HepG2 (cell line): ENCODE data around the gene CHRNB1. TPM values are rescaled to one million over a fixed set of nuclear protein-coding genes. Genes with fewer than 3 reads are reported as not detected.
A peak's percentile ranks its signal among the peaks of the same experiment; 100 is the strongest.
"Not testable (repeated sequence)": the region's sequence is repeated elsewhere in the genome, so short reads cannot be mapped to it uniquely, and the experiment has no call there.

Experiments
- ATAC-seq: fragments of 200-7000 bp; cut with Tn5 transposase; 3 replicates; pipeline ENCODE4 v1.9.1; 2020; ENCODE audit warnings: mild to moderate bottlenecking, moderate library complexity
- BruUV-seq: library from RNA; stranded (reverse); fragments of 400-500 nt; replicated peaks from 2 replicates; lab custom pipeline; 2021; lab: Mats Ljungman, UMichigan
- CTCF ChIA-PET: fragments of 300-600 bp; formaldehyde crosslinking; extraction: SDS; loops from one replicate; lab custom pipeline; 2021; ENCODE audit warnings: low total read pairs, inconsistent platforms, low intra/inter-chr PET ratio; lab: Yijun Ruan, JAX
- POLR2A ChIA-PET: fragments of 350-600 bp; sonication (Branson Sonifier 250); formaldehyde crosslinking; loops from one replicate; lab custom pipeline; 2020; ENCODE audit warnings: antibody characterized with exemption, inconsistent platforms; lab: Yijun Ruan, JAX
- DNase-seq: peaks from one replicate; pipeline ENCODE4 v3.0.0-alpha.2; 2015; ENCODE audit warnings: low spot score
- FAIRE-seq: peaks from 3 replicates; lab custom pipeline; 2011; peaks lifted over from hg19 to GRCh38; lab: Jason Lieb, UNC
- H2AFZ ChIP-seq: one replicate; pipeline ENCODE4 v1.6.1; 2011; ENCODE audit warnings: low read length, inconsistent platforms
- H3K27ac ChIP-seq: fragments of 300-600 bp; 3 replicates; pipeline ENCODE4 v1.8.0; 2011; ENCODE audit warnings: mixed run types, mild to moderate bottlenecking, mixed read lengths, low read length, inconsistent platforms; ENCODE audit not compliant: insufficient read depth; ENCODE audit errors: extremely low read length
- H3K27me3 ChIP-seq, 2 experiments: fragments of 200-600 bp in 1 of 2; 2 replicates in 1 of 2; 3 replicates in 1 of 2; pipeline versions ENCODE4 v1.6.0 to v1.8.0; 2011; ENCODE audit warnings: low read length in 2 of 2, mild to moderate bottlenecking in 2 of 2, moderate library complexity in 2 of 2, inconsistent platforms in 1 of 2; ENCODE audit not compliant: insufficient read depth in 2 of 2, control insufficient read depth in 1 of 2
- H3K36me3 ChIP-seq, 2 experiments: fragments of 200-600 bp in 1 of 2; replicated peaks in 1 of 2; 2 replicates in 1 of 2; 3 replicates in 1 of 2; pipeline versions ENCODE4 v1.5.1 to v1.8.0; 2011; ENCODE audit warnings: low read length in 2 of 2, inconsistent platforms in 1 of 2; ENCODE audit not compliant: insufficient read depth in 2 of 2, control insufficient read depth in 1 of 2
- H3K4me1 ChIP-seq: 2 replicates; pipeline ENCODE4 v1.5.1; 2012; ENCODE audit warnings: low read length, inconsistent platforms; ENCODE audit not compliant: insufficient read depth
- H3K4me2 ChIP-seq: 2 replicates; pipeline ENCODE4 v1.6.0; 2011; ENCODE audit warnings: low read depth, low read length, inconsistent platforms
- H3K4me3 ChIP-seq, 3 experiments: fragments of 200-600 bp in 1 of 3; sonication (generic), shearing (Covaris generic) in 1 of 3; replicated peaks in 1 of 3; 2 replicates each; pipeline ENCODE4 v1.5.1; 2011 to 2016; ENCODE audit warnings: low read length in 3 of 3, inconsistent platforms in 2 of 3, low read depth in 2 of 3, mild to moderate bottlenecking in 2 of 3, control low read depth in 1 of 3, mixed read lengths in 1 of 3; ENCODE audit not compliant: insufficient read depth in 1 of 3
- H3K79me2 ChIP-seq: one replicate; pipeline ENCODE4 v1.6.1; 2011; ENCODE audit warnings: low read length, inconsistent platforms; ENCODE audit not compliant: insufficient read depth
- H3K9ac ChIP-seq: 2 replicates; pipeline ENCODE4 v1.6.0; 2011; ENCODE audit warnings: mild to moderate bottlenecking, low read depth, low read length, inconsistent platforms; ENCODE audit not compliant: insufficient read depth
- H3K9me3 ChIP-seq: 2 replicates; pipeline ENCODE4 v1.5.1; 2012; ENCODE audit warnings: mild to moderate bottlenecking, low read length
- H4K20me1 ChIP-seq: 2 replicates; pipeline ENCODE4 v1.6.0; 2011; ENCODE audit warnings: inconsistent platforms, mild to moderate bottlenecking, low read length, moderate library complexity; ENCODE audit not compliant: insufficient read depth
- HNF4A ChIP-seq: sonication (generic); formaldehyde crosslinking; IDR thresholded peaks from 2 replicates; pipeline ENCODE4 v1.4.0; 2020; ENCODE audit warnings: missing genetic modification reagents
- KDM6A ChIP-seq: IDR thresholded peaks from 2 replicates; pipeline ENCODE4 v1.6.1; 2016; ENCODE audit warnings: low read depth
- WGBS: methylation state at CpG from one replicate; pipeline ENCODE4 v1.1.6; 2017; ENCODE audit warnings: low lambda C conversion rate; 5-methylcytosine and 5-hydroxymethylcytosine counted together
- in situ Hi-C: cut with HindIII; loops from 2 replicates; pipeline ENCODE4 v1.10.0; 2017; ENCODE audit warnings: low pct_unique_long_range_greater_than_20kb; ENCODE audit not compliant: extremely low pct_ligation_motif_present
- intact Hi-C: fragments of 100-400 bp; cut with micrococcal nuclease; formaldehyde crosslinking; loops from one replicate; pipeline ENCODE4 v1.10.0; 2022; ENCODE audit not compliant: unreplicated experiment
- polyA plus RNA-seq, 8 experiments: library from polyadenylated mRNA; depleted of rRNA in 3 of 8; stranded (reverse) in 7 of 8; unstranded in 1 of 8; fragments of >200 nt; fragmentation: Illumina TruSeq in 4 of 8; extraction: Trizol in 4 of 8; gene quantifications; 2 replicates each; pipeline versions ENCODE4 v1.2.1 to v1.2.3, GENCODE V29; 2011 to 2016; ENCODE audit warnings: low read depth in 4 of 8, missing spikeins in 1 of 8, mixed read lengths in 1 of 8; ENCODE audit not compliant: insufficient read depth in 1 of 8
- total RNA-seq, 5 experiments: library from RNA; depleted of rRNA; stranded (reverse); fragments of >200 nt; fragmentation: Illumina TruSeq; extraction: Trizol; gene quantifications; 2 replicates each; pipeline ENCODE4 v1.2.3, GENCODE V29; 2016; ENCODE audit warnings: low read depth in 1 of 5
- TF ChIP-seq, protein P1 (sequence below): sonication (generic); formaldehyde crosslinking; conservative IDR thresholded peaks from 2 replicates; pipeline ENCODE4 v1.4.0; 2020; ENCODE audit warnings: mild to moderate bottlenecking, missing genetic modification reagents, moderate library complexity
- TF ChIP-seq, protein P2 (sequence below): sonication (generic); formaldehyde crosslinking; IDR thresholded peaks from 2 replicates; pipeline ENCODE4 v1.4.0; 2020; ENCODE audit warnings: missing genetic modification reagents
- TF ChIP-seq, protein P3 (sequence below): IDR thresholded peaks from 2 replicates; pipeline ENCODE4 v1.6.1; 2018; ENCODE audit warnings: missing genetic modification reagents, mild to moderate bottlenecking, missing compliant biosample characterization
- TF ChIP-seq, protein P4 (sequence below): sonication (generic); formaldehyde crosslinking; IDR thresholded peaks from 2 replicates; pipeline ENCODE4 v1.4.0; 2020; ENCODE audit warnings: missing genetic modification reagents, borderline replicate concordance

CHRNB1 gene
- total and polyA plus RNA-seq, 2 of the 13 experiments (the other 11 are each of a cell fraction or from before 2014, with no cell fraction given): 5.4 to 33.7 TPM

DNA sequence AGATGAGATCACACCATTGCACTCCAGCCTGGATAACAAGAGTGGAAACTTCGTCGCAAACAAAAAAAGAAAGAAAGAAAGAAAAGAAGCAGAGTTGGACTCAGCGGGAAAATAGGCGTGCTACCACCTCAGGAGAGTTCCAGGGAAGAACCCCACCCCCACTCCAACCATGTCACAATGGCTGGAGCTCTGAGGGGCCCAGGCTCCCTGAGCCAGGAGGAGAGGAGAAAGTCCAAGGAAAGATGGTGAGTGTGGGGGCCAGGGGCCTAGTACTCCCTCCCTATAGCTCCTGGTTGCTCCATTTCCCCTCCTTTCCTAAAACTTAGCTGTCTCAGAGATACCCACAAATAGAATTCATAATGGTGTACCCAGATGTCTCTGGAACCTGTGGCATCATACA lies 36.4 kb downstream of the CHRNB1 start, which contains the start of gene SLC35G6:
Gene SLC35G6, plus strand, starts transcription at position 172 of the 400 bp plus-strand sequence. Its CDS starts 71 bp downstream, at position 243.
- intact Hi-C loops: loop anchor here (5.0 kb wide), 3 partner anchors 34 to 124 kb away; partner anchors contain the start of genes CHRNB1, TMEM256 and TMEM95
- in situ Hi-C loops, CTCF ChIA-PET, DNase-seq, H3K36me3 ChIP-seq, H2AFZ ChIP-seq, BruUV-seq, FAIRE-seq, ATAC-seq, H3K27me3 ChIP-seq, H3K9me3 ChIP-seq: not testable (repeated sequence)
- Histone ChIP-seq H3K27ac (peak within 1 kb of the TSS; percentile 75), H3K9ac (peak within 1 kb of the TSS; percentile 67; the same call in 1 of the 2 replicates), H3K4me1 (peaks cover 62% of the 10 kb centered on the region), H4K20me1 (peaks cover 28% of the 10 kb centered on the region), H3K4me2 (peak within 1 kb of the TSS; percentile 94), H3K4me3 (peak within 1 kb of the TSS; percentile 69 to 86 (median 79)), H3K79me2 (peaks cover 47% of the 10 kb centered on the region)
- TF ChIP-seq HNF4A (CRISPR knock-in tag) (peak; percentile 53), KDM6A (peak; percentile 15; the same call in 1 of the 2 replicates)
- TF ChIP-seq, protein P1, sequence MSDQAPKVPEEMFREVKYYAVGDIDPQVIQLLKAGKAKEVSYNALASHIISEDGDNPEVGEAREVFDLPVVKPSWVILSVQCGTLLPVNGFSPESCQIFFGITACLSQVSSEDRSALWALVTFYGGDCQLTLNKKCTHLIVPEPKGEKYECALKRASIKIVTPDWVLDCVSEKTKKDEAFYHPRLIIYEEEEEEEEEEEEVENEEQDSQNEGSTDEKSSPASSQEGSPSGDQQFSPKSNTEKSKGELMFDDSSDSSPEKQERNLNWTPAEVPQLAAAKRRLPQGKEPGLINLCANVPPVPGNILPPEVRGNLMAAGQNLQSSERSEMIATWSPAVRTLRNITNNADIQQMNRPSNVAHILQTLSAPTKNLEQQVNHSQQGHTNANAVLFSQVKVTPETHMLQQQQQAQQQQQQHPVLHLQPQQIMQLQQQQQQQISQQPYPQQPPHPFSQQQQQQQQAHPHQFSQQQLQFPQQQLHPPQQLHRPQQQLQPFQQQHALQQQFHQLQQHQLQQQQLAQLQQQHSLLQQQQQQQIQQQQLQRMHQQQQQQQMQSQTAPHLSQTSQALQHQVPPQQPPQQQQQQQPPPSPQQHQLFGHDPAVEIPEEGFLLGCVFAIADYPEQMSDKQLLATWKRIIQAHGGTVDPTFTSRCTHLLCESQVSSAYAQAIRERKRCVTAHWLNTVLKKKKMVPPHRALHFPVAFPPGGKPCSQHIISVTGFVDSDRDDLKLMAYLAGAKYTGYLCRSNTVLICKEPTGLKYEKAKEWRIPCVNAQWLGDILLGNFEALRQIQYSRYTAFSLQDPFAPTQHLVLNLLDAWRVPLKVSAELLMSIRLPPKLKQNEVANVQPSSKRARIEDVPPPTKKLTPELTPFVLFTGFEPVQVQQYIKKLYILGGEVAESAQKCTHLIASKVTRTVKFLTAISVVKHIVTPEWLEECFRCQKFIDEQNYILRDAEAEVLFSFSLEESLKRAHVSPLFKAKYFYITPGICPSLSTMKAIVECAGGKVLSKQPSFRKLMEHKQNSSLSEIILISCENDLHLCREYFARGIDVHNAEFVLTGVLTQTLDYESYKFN (CRISPR knock-in tag): peak; percentile 40; the same call in 1 of the 2 replicates
- TF ChIP-seq, protein P2, sequence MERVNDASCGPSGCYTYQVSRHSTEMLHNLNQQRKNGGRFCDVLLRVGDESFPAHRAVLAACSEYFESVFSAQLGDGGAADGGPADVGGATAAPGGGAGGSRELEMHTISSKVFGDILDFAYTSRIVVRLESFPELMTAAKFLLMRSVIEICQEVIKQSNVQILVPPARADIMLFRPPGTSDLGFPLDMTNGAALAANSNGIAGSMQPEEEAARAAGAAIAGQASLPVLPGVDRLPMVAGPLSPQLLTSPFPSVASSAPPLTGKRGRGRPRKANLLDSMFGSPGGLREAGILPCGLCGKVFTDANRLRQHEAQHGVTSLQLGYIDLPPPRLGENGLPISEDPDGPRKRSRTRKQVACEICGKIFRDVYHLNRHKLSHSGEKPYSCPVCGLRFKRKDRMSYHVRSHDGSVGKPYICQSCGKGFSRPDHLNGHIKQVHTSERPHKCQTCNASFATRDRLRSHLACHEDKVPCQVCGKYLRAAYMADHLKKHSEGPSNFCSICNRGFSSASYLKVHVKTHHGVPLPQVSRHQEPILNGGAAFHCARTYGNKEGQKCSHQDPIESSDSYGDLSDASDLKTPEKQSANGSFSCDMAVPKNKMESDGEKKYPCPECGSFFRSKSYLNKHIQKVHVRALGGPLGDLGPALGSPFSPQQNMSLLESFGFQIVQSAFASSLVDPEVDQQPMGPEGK (CRISPR knock-in tag): peak; percentile 68
- TF ChIP-seq, protein P3, sequence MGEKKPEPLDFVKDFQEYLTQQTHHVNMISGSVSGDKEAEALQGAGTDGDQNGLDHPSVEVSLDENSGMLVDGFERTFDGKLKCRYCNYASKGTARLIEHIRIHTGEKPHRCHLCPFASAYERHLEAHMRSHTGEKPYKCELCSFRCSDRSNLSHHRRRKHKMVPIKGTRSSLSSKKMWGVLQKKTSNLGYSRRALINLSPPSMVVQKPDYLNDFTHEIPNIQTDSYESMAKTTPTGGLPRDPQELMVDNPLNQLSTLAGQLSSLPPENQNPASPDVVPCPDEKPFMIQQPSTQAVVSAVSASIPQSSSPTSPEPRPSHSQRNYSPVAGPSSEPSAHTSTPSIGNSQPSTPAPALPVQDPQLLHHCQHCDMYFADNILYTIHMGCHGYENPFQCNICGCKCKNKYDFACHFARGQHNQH (CRISPR knock-in tag): peak; percentile 26; the same call in 1 of the 2 replicates
- TF ChIP-seq, protein P4, sequence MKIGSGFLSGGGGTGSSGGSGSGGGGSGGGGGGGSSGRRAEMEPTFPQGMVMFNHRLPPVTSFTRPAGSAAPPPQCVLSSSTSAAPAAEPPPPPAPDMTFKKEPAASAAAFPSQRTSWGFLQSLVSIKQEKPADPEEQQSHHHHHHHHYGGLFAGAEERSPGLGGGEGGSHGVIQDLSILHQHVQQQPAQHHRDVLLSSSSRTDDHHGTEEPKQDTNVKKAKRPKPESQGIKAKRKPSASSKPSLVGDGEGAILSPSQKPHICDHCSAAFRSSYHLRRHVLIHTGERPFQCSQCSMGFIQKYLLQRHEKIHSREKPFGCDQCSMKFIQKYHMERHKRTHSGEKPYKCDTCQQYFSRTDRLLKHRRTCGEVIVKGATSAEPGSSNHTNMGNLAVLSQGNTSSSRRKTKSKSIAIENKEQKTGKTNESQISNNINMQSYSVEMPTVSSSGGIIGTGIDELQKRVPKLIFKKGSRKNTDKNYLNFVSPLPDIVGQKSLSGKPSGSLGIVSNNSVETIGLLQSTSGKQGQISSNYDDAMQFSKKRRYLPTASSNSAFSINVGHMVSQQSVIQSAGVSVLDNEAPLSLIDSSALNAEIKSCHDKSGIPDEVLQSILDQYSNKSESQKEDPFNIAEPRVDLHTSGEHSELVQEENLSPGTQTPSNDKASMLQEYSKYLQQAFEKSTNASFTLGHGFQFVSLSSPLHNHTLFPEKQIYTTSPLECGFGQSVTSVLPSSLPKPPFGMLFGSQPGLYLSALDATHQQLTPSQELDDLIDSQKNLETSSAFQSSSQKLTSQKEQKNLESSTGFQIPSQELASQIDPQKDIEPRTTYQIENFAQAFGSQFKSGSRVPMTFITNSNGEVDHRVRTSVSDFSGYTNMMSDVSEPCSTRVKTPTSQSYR (CRISPR knock-in tag): peak; percentile 83
- POLR2A ChIA-PET: interaction anchor here (0.9 to 3.5 kb wide), 6 partner anchors 36 to 102 kb away, joined by 3 to 35 read pairs (median 4); partner anchors contain the start of genes MPDU1, PLSCR3, TMEM102 and TMEM256
- WGBS: 43% methylated on average over 4 of the region's 4 CpGs
